Stimulated activated CD8-positive, alpha-beta memory T cell treated with anti-CD3 and anti-CD28 coated beads, Interleukin-15, amount 100 ng/mL, for 1 hour (primary cell): ENCODE data around the gene WDR83.

Experiments
- DNase-seq: peaks from one replicate; pipeline ENCODE4 v3.0.0-alpha.2; 2020; ENCODE audit warnings: low read depth

WDR83 gene

GRCh38 chr19:12715929-12716328 lies 49.3 kb downstream of the WDR83 start:
- DNase-seq = no peak

GRCh38 chr19:12720296-12720695 lies 53.7 kb downstream of the WDR83 start:
- no peak for DNase-seq

DNA sequence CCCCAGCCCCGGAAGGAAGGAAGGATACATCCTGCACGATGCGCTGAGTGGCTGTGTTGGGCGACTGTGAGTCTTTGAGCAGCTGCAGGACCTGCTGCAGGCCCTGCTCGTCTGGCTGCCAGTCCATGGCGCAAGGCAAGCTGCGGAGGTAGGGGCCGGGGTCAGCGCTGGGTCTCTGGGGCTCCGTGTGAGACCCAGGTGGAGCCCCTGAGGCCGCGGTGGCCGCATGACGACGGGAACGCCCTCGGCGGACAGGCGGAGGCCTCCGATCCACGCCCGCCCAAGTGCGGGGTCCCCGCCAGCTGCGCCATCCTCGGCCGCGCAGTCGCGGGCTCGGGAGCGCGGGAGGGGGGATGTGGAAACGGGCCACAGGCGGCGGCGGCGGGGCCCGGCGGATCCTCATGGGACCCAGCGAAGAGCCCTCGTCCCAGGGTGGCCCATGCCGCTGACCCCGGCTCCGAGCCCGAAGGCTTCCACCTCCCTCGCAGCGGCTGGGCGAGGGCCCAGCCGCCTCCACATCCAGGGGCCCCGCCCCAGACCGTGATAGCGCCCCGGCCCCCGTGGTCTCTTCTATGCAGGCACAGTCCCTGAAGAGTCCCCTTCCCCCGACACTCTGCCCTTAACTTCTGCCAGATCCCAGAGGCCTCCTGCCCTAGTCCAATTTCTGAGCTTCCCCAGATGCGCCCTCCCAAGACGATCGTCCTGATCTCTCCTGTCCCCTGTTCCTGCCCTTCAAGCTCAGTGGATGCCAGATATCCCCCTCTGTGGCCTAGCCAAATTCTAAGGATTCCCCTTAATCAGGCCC lies 54.4 kb downstream of the WDR83 start:
- DNase-seq = no peak

- no peak for DNase-seq
Observed at GRCh38 chr19:12721656-12722565, 55.3 kb downstream of the WDR83 start.

DNA sequence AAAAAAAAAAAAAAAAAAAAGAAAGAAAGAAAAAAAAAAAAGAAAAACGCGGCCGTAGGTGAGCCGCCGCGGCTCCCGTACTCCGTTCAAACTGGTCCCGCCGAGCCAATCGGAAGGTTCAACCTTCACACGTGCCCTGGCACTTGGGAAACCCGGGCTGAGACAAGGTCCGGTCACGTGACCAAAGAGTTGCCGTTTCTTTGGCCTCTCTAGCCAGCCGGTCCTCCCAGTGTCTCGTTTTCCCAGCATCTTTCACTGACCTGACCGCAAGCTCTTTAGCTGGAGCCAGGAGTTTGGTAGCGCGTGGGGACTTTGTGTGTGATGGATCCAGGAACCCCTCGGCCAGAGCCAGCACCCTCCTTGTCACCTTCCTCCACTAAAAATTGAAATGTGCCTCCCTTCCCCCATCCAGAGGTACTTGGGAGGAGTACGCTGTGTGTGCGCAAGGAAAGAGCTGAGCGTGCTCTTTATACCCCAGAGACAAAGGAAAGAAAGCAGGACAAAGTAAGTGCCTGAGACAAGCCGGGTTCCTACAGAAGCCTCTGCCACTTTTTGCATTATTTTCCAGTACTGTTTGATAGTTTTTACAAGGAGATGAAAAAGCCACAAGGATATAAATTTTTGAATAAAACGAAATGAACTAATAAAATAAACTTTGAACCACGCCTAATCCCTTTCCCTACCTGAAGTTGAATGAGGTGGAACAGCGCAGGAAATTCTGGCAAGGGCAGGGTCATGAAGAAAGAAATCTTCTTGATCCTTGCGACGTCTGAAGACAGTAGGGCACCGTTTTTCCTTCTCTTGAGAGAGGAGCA lies 56.2 kb downstream of the WDR83 start:
- peak; percentile 90 for DNase-seq

DNA sequence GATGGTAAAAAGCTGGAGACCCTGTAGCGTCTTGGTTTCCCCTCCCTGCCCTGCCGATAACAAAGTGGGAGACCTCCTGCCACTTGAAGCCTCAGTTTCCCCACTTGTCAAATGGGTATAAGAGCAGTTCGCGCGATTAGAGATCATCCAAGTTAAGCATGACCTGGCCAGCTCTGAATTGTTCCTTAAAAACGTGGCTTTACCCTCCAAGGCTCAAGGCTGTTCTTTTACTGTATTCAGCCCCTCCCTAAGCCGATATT lies 56.7 kb downstream of the WDR83 start:
- no peak for DNase-seq

DNA sequence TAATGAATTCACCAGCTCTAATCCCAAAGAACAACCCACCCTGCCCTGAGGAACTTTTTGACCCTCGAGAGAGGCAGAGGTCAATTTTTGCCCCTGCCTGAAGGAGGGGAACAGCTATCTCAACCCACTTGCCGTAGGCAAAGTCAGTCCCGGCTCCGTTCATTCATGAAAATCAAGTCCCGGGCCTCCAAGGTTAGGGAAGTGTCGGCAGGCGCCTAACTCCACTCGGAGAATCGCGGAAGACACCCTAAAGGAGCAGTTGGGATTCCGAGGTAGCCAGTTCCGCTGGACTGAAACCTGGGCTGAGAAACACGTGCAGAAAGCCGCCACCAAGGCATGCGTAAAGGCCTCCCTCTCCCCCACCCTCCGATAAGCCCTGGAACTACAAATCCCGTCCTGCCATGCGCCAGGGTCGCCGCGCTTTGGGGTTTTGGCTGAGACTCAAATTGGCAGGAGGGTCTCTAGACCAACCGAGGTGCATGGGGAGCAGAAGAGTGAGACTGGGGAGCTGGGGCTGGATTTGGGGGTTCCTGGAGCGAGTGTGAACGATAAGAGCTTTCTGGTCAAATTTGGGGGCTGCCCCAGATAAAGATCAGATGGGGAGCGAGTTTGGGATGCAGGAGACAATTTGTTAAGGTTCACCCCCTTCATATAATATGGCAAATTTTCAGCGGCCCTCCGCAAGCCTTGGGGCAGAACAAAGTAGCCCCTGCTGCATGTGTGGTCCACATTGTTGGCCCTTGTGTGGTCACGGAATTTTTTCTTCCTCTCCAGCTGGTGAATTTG lies 57.2 kb downstream of the WDR83 start, which contains the start of gene TNPO2:
Gene TNPO2 (minus strand): TSS at position 292 of the 786 bp plus-strand sequence. CDS start 2,955 bp downstream, outside the sequence.
- DNase-seq = peak; percentile 50
